Epithelial cell of proximal tubule (primary cell): ENCODE measurements around the gene UGT1A4. TPM values are rescaled to one million over a fixed set of nuclear protein-coding genes. Genes with fewer than 3 reads are reported as not detected.

Source experiments
- DNase-seq: peaks from one replicate; pipeline ENCODE4 v3.0.0-alpha.2; 2011; ENCODE audit warnings: low read depth
- H3K4me3 ChIP-seq: 2 replicates; pipeline ENCODE4 v1.5.1; 2011; ENCODE audit warnings: low read depth, mild to moderate bottlenecking, low read length
- CTCF ChIP-seq: conservative IDR thresholded peaks from 2 replicates; pipeline ENCODE4 v1.5.1; 2012; ENCODE audit warnings: low read depth, mild to moderate bottlenecking, low read length
- total RNA-seq: library from RNA; depleted of rRNA; stranded (reverse); fragments of >200 nt; gene quantifications from 2 replicates; pipeline ENCODE4 v1.2.3, GENCODE V29; 2015

The UGT1A4 gene
- total RNA-seq, 1 donor from 2014 or later: not detected

- TF ChIP-seq CTCF: no peak
- no peak overlapping the region for H3K4me3 ChIP-seq
- no peak for DNase-seq
Observed at GRCh38 chr2:233810385-233810784, 91.8 kb downstream of the UGT1A4 start.

GRCh38 chr2:233811087-233811486 is 92.6 kb downstream of the UGT1A4 start:
- H3K4me3 ChIP-seq: no peak overlapping the region
- DNase-seq: no peak
- TF ChIP-seq CTCF: no peak

- DNase-seq: no peak
- TF ChIP-seq CTCF: no peak
- H3K4me3 ChIP-seq: no peak overlapping the region
Observed at GRCh38 chr2:233811732-233812131, 93.2 kb downstream of the UGT1A4 start.

- H3K4me3 ChIP-seq: no peak overlapping the region
- no peak for DNase-seq
- TF ChIP-seq CTCF: no peak
Observed at GRCh38 chr2:233813236-233814055, 94.9 kb downstream of the UGT1A4 start.

GRCh38 chr2:233814056-233814835 is 95.7 kb downstream of the UGT1A4 start:
- H3K4me3 ChIP-seq: no peak overlapping the region
- DNase-seq: no peak
- TF ChIP-seq CTCF: no peak

GRCh38 chr2:233815861-233816260 is 97.3 kb downstream of the UGT1A4 start:
- no peak overlapping the region for H3K4me3 ChIP-seq
- no peak for DNase-seq

More at GRCh38 chr2:233815861-233816260, 97.3 kb downstream of the UGT1A4 start:
- no peak for TF ChIP-seq CTCF
